Prostate gland (tissue), 2 donors: Measurements from ENCODE around the gene CNTN3.

Experiments used
- POLR2A ChIP-seq: fragments of 450-650 bp; IDR thresholded peaks from one replicate; pipeline ENCODE4 v1.6.1; 2016; ENCODE audit warnings: antibody characterized with exemption, mild to moderate bottlenecking
- TF ChIP-seq, protein P1 (sequence below), 4 experiments: fragments of 200-600 bp in 2 of 4; fragments of 450-650 bp in 2 of 4; sonication (generic) in 2 of 4; IDR thresholded peaks; 1 replicate in 3 of 4; 2 replicates in 1 of 4; pipeline ENCODE4 v1.5.1; 2016 to 2019; ENCODE audit warnings: antibody characterized with exemption in 4 of 4, mild to moderate bottlenecking in 2 of 4, moderate library complexity in 2 of 4

DNA sequence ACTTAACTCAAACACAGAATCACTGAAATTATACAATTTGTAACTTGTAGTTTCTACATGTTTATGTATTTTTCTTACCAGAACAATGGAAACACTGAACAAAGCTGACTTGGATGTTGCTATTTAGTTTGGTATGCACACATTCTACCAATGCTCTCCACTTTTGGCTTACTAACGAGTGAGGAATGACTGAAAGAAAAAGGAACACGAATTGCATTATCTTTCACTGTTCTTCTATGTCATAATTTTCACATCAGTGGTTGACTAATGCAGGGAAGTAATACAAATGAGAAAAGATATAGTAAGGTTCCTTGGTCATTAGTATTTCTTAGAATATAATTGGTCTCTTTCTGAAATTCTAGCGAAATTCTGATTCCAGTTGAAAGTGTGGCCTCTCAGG, 9.8 kb upstream of the CNTN3 start:
- no peak for TF ChIP-seq POLR2A
- TF ChIP-seq, protein P1, sequence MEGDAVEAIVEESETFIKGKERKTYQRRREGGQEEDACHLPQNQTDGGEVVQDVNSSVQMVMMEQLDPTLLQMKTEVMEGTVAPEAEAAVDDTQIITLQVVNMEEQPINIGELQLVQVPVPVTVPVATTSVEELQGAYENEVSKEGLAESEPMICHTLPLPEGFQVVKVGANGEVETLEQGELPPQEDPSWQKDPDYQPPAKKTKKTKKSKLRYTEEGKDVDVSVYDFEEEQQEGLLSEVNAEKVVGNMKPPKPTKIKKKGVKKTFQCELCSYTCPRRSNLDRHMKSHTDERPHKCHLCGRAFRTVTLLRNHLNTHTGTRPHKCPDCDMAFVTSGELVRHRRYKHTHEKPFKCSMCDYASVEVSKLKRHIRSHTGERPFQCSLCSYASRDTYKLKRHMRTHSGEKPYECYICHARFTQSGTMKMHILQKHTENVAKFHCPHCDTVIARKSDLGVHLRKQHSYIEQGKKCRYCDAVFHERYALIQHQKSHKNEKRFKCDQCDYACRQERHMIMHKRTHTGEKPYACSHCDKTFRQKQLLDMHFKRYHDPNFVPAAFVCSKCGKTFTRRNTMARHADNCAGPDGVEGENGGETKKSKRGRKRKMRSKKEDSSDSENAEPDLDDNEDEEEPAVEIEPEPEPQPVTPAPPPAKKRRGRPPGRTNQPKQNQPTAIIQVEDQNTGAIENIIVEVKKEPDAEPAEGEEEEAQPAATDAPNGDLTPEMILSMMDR (IDR thresholded peaks at IDR 0.05), result no peak
